HepG2 (cell line): ENCODE results near the gene RGS14. TPM values are rescaled to one million over a fixed set of nuclear protein-coding genes. Genes with fewer than 3 reads are reported as not detected.
A peak's percentile ranks its signal among the peaks of the same experiment; 100 is the strongest.

Source experiments
- DMAP1 ChIP-seq: IDR thresholded peaks from 2 replicates; pipeline ENCODE4 v1.6.1; 2016
- HDAC1 ChIP-seq: sonication (generic); formaldehyde crosslinking; IDR thresholded peaks from 2 replicates; pipeline ENCODE4 v1.5.1; 2020; ENCODE audit warnings: mild to moderate bottlenecking, missing genetic modification reagents
- MED13 ChIP-seq: sonication (generic); formaldehyde crosslinking; IDR thresholded peaks from 2 replicates; pipeline ENCODE4 v1.5.0; 2020; ENCODE audit warnings: missing genetic modification reagents
- NCOR1 ChIP-seq: fragments of 200-600 bp; sonication (generic); IDR thresholded peaks from 2 replicates; pipeline ENCODE4 v1.7.0; 2017; ENCODE audit warnings: antibody characterized with exemption, low read length, borderline replicate concordance
- RNF2 ChIP-seq: fragments of 450-650 bp; conservative IDR thresholded peaks from 2 replicates; pipeline ENCODE4 v1.6.1; 2016; ENCODE audit warnings: low read depth
- WIZ ChIP-seq: sonication (generic); formaldehyde crosslinking; IDR thresholded peaks from 2 replicates; pipeline ENCODE4 v1.5.1; 2020; ENCODE audit warnings: mild to moderate bottlenecking, missing genetic modification reagents
- ZFP82 ChIP-seq: sonication (generic); formaldehyde crosslinking; IDR thresholded peaks from 2 replicates; pipeline ENCODE4 v1.5.1; 2020; ENCODE audit warnings: mild to moderate bottlenecking, missing genetic modification reagents, borderline replicate concordance
- ZNF101 ChIP-seq: sonication (generic); formaldehyde crosslinking; IDR thresholded peaks from 2 replicates; pipeline ENCODE4 v1.4.0; 2020; ENCODE audit warnings: mild to moderate bottlenecking, low read depth, missing genetic modification reagents, borderline replicate concordance
- ZNF335 ChIP-seq: sonication (generic); formaldehyde crosslinking; IDR thresholded peaks from 2 replicates; pipeline ENCODE4 v1.4.0; 2020; ENCODE audit warnings: missing genetic modification reagents
- ZNF432 ChIP-seq: sonication (generic); formaldehyde crosslinking; IDR thresholded peaks from 2 replicates; pipeline ENCODE4 v1.5.0; 2020; ENCODE audit warnings: missing genetic modification reagents, mild to moderate bottlenecking, borderline replicate concordance
- ZNF878 ChIP-seq: sonication (generic); formaldehyde crosslinking; IDR thresholded peaks from 2 replicates; pipeline ENCODE4 v1.8.1; 2023; ENCODE audit warnings: mild to moderate bottlenecking, missing genetic modification reagents, moderate library complexity
- polyA plus RNA-seq, 8 experiments: library from polyadenylated mRNA; depleted of rRNA in 3 of 8; stranded (reverse) in 7 of 8; unstranded in 1 of 8; fragments of >200 nt; fragmentation: Illumina TruSeq in 4 of 8; extraction: Trizol in 4 of 8; gene quantifications; 2 replicates each; pipeline versions ENCODE4 v1.2.1 to v1.2.3, GENCODE V29; 2011 to 2016; ENCODE audit warnings: low read depth in 4 of 8, missing spikeins in 1 of 8, mixed read lengths in 1 of 8; ENCODE audit not compliant: insufficient read depth in 1 of 8
- total RNA-seq, 5 experiments: library from RNA; depleted of rRNA; stranded (reverse); fragments of >200 nt; fragmentation: Illumina TruSeq; extraction: Trizol; gene quantifications; 2 replicates each; pipeline ENCODE4 v1.2.3, GENCODE V29; 2016; ENCODE audit warnings: low read depth in 1 of 5
- TF ChIP-seq, protein P1 (sequence below): sonication (generic); formaldehyde crosslinking; IDR thresholded peaks from 2 replicates; pipeline ENCODE4 v1.9.0; 2021; ENCODE audit warnings: mild to moderate bottlenecking, missing genetic modification reagents
- TF ChIP-seq, protein P2 (sequence below): sonication (generic); formaldehyde crosslinking; IDR thresholded peaks from 2 replicates; pipeline ENCODE4 v1.5.0; 2020; ENCODE audit warnings: mild to moderate bottlenecking, missing genetic modification reagents, borderline replicate concordance
- TF ChIP-seq, protein P3 (sequence below): sonication (generic); formaldehyde crosslinking; IDR thresholded peaks from 2 replicates; pipeline ENCODE4 v1.5.0; 2020; ENCODE audit warnings: missing genetic modification reagents
- TF ChIP-seq, protein P4 (sequence below): sonication (generic); formaldehyde crosslinking; IDR thresholded peaks from 2 replicates; pipeline ENCODE4 v1.4.0; 2020; ENCODE audit warnings: mild to moderate bottlenecking, missing genetic modification reagents
- TF ChIP-seq, protein P5 (sequence below): sonication (generic); formaldehyde crosslinking; IDR thresholded peaks from 2 replicates; pipeline ENCODE4 v1.5.1; 2020; ENCODE audit warnings: missing genetic modification reagents, mild to moderate bottlenecking, borderline replicate concordance

RGS14 gene
- total and polyA plus RNA-seq, 2 of the 13 experiments (the other 11 are each of a cell fraction or from before 2014, with no cell fraction given): 11.1 to 17.2 TPM

DNA sequence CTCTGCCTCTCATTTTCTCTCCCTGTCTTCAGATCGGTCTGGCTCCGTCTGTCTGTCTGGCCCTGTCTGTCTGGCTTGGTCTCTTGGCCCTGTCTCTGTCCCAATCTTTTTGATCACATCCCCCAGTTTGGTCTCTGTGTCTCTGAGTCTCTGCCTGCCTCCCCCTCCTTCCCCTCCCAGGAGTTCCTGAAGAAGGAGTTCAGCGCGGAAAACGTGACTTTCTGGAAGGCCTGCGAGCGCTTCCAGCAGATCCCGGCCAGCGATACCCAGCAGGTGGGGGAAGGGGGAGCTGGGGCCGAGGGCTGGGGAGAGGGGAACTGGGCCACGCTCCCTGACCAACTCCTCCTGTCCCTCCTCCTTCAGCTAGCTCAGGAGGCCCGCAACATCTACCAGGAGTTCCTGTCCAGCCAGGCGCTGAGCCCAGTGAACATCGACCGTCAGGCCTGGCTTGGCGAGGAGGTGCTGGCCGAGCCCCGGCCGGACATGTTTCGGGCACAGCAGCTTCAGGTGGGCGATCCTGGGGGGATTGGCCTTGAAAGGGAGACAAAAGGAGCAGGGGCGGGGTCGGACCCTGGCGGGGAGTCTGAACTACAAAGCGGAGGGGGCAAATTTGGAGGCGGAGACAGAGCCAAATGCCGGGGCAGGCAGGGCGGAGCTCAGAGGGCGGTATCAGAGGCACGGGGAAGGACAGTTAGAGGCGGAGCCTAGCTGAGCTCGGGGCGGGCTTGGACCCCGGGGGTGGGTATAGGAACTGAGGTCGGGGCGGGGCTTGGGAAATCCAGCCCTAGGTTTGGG is 9.0 kb downstream of the RGS14 start (continued):
- TF ChIP-seq, protein P1, sequence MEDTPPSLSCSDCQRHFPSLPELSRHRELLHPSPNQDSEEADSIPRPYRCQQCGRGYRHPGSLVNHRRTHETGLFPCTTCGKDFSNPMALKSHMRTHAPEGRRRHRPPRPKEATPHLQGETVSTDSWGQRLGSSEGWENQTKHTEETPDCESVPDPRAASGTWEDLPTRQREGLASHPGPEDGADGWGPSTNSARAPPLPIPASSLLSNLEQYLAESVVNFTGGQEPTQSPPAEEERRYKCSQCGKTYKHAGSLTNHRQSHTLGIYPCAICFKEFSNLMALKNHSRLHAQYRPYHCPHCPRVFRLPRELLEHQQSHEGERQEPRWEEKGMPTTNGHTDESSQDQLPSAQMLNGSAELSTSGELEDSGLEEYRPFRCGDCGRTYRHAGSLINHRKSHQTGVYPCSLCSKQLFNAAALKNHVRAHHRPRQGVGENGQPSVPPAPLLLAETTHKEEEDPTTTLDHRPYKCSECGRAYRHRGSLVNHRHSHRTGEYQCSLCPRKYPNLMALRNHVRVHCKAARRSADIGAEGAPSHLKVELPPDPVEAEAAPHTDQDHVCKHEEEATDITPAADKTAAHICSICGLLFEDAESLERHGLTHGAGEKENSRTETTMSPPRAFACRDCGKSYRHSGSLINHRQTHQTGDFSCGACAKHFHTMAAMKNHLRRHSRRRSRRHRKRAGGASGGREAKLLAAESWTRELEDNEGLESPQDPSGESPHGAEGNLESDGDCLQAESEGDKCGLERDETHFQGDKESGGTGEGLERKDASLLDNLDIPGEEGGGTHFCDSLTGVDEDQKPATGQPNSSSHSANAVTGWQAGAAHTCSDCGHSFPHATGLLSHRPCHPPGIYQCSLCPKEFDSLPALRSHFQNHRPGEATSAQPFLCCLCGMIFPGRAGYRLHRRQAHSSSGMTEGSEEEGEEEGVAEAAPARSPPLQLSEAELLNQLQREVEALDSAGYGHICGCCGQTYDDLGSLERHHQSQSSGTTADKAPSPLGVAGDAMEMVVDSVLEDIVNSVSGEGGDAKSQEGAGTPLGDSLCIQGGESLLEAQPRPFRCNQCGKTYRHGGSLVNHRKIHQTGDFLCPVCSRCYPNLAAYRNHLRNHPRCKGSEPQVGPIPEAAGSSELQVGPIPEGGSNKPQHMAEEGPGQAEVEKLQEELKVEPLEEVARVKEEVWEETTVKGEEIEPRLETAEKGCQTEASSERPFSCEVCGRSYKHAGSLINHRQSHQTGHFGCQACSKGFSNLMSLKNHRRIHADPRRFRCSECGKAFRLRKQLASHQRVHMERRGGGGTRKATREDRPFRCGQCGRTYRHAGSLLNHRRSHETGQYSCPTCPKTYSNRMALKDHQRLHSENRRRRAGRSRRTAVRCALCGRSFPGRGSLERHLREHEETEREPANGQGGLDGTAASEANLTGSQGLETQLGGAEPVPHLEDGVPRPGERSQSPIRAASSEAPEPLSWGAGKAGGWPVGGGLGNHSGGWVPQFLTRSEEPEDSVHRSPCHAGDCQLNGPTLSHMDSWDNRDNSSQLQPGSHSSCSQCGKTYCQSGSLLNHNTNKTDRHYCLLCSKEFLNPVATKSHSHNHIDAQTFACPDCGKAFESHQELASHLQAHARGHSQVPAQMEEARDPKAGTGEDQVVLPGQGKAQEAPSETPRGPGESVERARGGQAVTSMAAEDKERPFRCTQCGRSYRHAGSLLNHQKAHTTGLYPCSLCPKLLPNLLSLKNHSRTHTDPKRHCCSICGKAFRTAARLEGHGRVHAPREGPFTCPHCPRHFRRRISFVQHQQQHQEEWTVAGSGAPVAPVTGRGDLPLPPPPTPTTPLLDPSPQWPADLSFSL (CRISPR knock-in tag): no peak
- TF ChIP-seq, protein P2, sequence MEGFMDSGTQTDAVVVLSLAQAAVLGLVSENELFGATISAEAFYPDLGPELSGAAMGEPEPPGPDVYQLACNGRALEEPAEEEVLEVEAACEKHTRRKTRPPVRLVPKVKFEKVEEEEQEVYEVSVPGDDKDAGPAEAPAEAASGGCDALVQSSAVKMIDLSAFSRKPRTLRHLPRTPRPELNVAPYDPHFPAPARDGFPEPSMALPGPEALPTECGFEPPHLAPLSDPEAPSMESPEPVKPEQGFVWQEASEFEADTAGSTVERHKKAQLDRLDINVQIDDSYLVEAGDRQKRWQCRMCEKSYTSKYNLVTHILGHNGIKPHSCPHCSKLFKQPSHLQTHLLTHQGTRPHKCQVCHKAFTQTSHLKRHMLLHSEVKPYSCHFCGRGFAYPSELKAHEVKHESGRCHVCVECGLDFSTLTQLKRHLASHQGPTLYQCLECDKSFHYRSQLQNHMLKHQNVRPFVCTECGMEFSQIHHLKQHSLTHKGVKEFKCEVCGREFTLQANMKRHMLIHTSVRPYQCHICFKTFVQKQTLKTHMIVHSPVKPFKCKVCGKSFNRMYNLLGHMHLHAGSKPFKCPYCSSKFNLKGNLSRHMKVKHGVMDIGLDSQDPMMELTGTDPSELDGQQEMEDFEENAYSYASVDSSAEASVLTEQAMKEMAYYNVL (CRISPR knock-in tag): 0 out of 2 replicates have a peak, but pooled peaks have one; percentile 21
- TF ChIP-seq HDAC1 (CRISPR knock-in tag) (peak; percentile 46; the same call in 1 of the 2 replicates), ZNF432 (no peak), ZNF878 (CRISPR knock-in tag) (0 out of 2 replicates have a peak, but pooled peaks have one; percentile 50), WIZ (CRISPR knock-in tag) (no peak), ZNF335 (CRISPR knock-in tag) (peak; percentile 24; the same call in 1 of the 2 replicates), RNF2 (no peak), ZNF101 (CRISPR knock-in tag) (no peak), NCOR1 (no peak), MED13 (CRISPR knock-in tag) (no peak), ZFP82 (CRISPR knock-in tag) (no peak), DMAP1 (CRISPR knock-in tag) (peak; percentile 78; the same call in 1 of the 2 replicates)
- TF ChIP-seq, protein P3, sequence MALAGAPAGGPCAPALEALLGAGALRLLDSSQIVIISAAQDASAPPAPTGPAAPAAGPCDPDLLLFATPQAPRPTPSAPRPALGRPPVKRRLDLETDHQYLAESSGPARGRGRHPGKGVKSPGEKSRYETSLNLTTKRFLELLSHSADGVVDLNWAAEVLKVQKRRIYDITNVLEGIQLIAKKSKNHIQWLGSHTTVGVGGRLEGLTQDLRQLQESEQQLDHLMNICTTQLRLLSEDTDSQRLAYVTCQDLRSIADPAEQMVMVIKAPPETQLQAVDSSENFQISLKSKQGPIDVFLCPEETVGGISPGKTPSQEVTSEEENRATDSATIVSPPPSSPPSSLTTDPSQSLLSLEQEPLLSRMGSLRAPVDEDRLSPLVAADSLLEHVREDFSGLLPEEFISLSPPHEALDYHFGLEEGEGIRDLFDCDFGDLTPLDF (CRISPR knock-in tag): no peak
- TF ChIP-seq, protein P4, sequence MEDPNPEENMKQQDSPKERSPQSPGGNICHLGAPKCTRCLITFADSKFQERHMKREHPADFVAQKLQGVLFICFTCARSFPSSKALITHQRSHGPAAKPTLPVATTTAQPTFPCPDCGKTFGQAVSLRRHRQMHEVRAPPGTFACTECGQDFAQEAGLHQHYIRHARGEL: no peak
- TF ChIP-seq, protein P5, sequence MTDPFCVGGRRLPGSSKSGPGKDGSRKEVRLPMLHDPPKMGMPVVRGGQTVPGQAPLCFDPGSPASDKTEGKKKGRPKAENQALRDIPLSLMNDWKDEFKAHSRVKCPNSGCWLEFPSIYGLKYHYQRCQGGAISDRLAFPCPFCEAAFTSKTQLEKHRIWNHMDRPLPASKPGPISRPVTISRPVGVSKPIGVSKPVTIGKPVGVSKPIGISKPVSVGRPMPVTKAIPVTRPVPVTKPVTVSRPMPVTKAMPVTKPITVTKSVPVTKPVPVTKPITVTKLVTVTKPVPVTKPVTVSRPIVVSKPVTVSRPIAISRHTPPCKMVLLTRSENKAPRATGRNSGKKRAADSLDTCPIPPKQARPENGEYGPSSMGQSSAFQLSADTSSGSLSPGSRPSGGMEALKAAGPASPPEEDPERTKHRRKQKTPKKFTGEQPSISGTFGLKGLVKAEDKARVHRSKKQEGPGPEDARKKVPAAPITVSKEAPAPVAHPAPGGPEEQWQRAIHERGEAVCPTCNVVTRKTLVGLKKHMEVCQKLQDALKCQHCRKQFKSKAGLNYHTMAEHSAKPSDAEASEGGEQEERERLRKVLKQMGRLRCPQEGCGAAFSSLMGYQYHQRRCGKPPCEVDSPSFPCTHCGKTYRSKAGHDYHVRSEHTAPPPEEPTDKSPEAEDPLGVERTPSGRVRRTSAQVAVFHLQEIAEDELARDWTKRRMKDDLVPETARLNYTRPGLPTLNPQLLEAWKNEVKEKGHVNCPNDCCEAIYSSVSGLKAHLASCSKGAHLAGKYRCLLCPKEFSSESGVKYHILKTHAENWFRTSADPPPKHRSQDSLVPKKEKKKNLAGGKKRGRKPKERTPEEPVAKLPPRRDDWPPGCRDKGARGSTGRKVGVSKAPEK (CRISPR knock-in tag): no peak
